Gastroesophageal sphincter (tissue), 4 donors: ENCODE results near the gene DRD4. TPM values are rescaled to one million over a fixed set of nuclear protein-coding genes. Genes with fewer than 3 reads are reported as not detected.
A peak's percentile ranks its signal among the peaks of the same experiment; 100 is the strongest.

Experiments
- ATAC-seq: fragments of 150-250 bp; one replicate; pipeline ENCODE4 v1.9.1; 2016; ENCODE audit warnings: mild to moderate bottlenecking, moderate library complexity
- H3K27ac ChIP-seq, 4 donors: fragments of 200-600 bp; sonication (generic) in 3 of 4; 1 replicate in 3 of 4; 2 replicates in 1 of 4; pipeline ENCODE4 v1.5.1; 2016 to 2019
- H3K27me3 ChIP-seq: fragments of 200-600 bp; sonication (generic); one replicate; pipeline ENCODE4 v1.5.1; 2019
- H3K36me3 ChIP-seq, 2 donors: fragments of 200-600 bp; sonication (generic); one replicate each; pipeline ENCODE4 v1.5.1; 2019; ENCODE audit warnings: control low read depth in 1 of 2
- H3K4me1 ChIP-seq, 3 donors: fragments of 200-600 bp; sonication (generic); 1 replicate in 2 of 3; 2 replicates in 1 of 3; pipeline ENCODE4 v1.5.1; 2016 to 2019; ENCODE audit warnings: control low read depth in 2 of 3
- H3K4me3 ChIP-seq, 2 donors: fragments of 200-600 bp; sonication (generic); one replicate each; pipeline ENCODE4 v1.5.1; 2019; ENCODE audit warnings: mild to moderate bottlenecking in 1 of 2, moderate library complexity in 1 of 2
- H3K9me3 ChIP-seq, 3 donors: fragments of 200-600 bp; sonication (generic); one replicate each; pipeline ENCODE4 v1.5.1; 2017 to 2019; ENCODE audit warnings: control low read depth in 2 of 3
- EP300 ChIP-seq: sonication (generic); formaldehyde crosslinking; IDR thresholded peaks from one replicate; pipeline ENCODE4 v1.6.1; 2017; ENCODE audit warnings: antibody characterized with exemption, mild to moderate bottlenecking
- POLR2A ChIP-seq, 2 donors: fragments of 450-650 bp; IDR thresholded peaks; one replicate each; pipeline ENCODE4 v1.6.1; 2017; ENCODE audit warnings: antibody characterized with exemption in 2 of 2, mild to moderate bottlenecking in 2 of 2, moderate library complexity in 1 of 2
- POLR2AphosphoS5 ChIP-seq: sonication (generic); formaldehyde crosslinking; IDR thresholded peaks from one replicate; pipeline ENCODE4 v1.6.1; 2017; ENCODE audit warnings: antibody characterized with exemption
- WGBS, 2 donors: methylation state at CpG; one replicate each; pipeline ENCODE4 v1.1.5; 2018; ENCODE audit warnings: low coverage in 1 of 2; 5-methylcytosine and 5-hydroxymethylcytosine counted together
- total RNA-seq, 4 donors: library from RNA; depleted of rRNA; stranded (reverse); fragments of >200 nt; gene quantifications; one replicate each; pipeline ENCODE4 v1.1.0, GENCODE V29; 2016
- TF ChIP-seq, protein P1 (sequence below), 4 experiments: fragments of 200-600 bp in 2 of 4; fragments of 450-650 bp in 2 of 4; sonication (generic) in 1 of 4; IDR thresholded peaks; one replicate each; pipeline ENCODE4 v1.5.1; 2017 to 2019; ENCODE audit warnings: antibody characterized with exemption in 4 of 4, mild to moderate bottlenecking in 2 of 4, moderate library complexity in 2 of 4

The DRD4 gene
- total RNA-seq, 4 donors from 2014 or later: 0.27 TPM; not detected in 3

GRCh38 chr11:615504-616319 lies 21.4 kb upstream of the DRD4 start, which contains the start of gene IRF7:
Gene IRF7, minus strand, starts transcription at chr11:615950. Its CDS starts 586 bp downstream, at chr11:615364.
- peaks cover 0 to 44% (median 28%) of the 10 kb centered on the region in 3 donors for H3K4me1 ChIP-seq
- peak; percentile 92 for ATAC-seq
- 28% methylated on average over 8 of the region's 66 CpGs; no CpG with 5 or more reads in 1 of the 2 donors for WGBS, 2 donors
- TF ChIP-seq EP300 (no peak), POLR2A (IDR thresholded peaks at IDR 0.05) (peak; percentile 60 to 71), POLR2AphosphoS5 (peak; percentile 68)
- TF ChIP-seq, protein P1, sequence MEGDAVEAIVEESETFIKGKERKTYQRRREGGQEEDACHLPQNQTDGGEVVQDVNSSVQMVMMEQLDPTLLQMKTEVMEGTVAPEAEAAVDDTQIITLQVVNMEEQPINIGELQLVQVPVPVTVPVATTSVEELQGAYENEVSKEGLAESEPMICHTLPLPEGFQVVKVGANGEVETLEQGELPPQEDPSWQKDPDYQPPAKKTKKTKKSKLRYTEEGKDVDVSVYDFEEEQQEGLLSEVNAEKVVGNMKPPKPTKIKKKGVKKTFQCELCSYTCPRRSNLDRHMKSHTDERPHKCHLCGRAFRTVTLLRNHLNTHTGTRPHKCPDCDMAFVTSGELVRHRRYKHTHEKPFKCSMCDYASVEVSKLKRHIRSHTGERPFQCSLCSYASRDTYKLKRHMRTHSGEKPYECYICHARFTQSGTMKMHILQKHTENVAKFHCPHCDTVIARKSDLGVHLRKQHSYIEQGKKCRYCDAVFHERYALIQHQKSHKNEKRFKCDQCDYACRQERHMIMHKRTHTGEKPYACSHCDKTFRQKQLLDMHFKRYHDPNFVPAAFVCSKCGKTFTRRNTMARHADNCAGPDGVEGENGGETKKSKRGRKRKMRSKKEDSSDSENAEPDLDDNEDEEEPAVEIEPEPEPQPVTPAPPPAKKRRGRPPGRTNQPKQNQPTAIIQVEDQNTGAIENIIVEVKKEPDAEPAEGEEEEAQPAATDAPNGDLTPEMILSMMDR (IDR thresholded peaks at IDR 0.05): no peak
- H3K9me3 ChIP-seq: no peaks in the 10 kb centered on the region
- peaks cover 0 to 64% of the 10 kb centered on the region in 2 donors for H3K36me3 ChIP-seq
- H3K27me3 ChIP-seq: no peaks in the 10 kb centered on the region
- peak within 1 kb of the TSS; percentile 44 to 75 for H3K4me3 ChIP-seq
- H3K27ac ChIP-seq: peak within 1 kb of the TSS; percentile 51 to 94 (median 90)

DNA sequence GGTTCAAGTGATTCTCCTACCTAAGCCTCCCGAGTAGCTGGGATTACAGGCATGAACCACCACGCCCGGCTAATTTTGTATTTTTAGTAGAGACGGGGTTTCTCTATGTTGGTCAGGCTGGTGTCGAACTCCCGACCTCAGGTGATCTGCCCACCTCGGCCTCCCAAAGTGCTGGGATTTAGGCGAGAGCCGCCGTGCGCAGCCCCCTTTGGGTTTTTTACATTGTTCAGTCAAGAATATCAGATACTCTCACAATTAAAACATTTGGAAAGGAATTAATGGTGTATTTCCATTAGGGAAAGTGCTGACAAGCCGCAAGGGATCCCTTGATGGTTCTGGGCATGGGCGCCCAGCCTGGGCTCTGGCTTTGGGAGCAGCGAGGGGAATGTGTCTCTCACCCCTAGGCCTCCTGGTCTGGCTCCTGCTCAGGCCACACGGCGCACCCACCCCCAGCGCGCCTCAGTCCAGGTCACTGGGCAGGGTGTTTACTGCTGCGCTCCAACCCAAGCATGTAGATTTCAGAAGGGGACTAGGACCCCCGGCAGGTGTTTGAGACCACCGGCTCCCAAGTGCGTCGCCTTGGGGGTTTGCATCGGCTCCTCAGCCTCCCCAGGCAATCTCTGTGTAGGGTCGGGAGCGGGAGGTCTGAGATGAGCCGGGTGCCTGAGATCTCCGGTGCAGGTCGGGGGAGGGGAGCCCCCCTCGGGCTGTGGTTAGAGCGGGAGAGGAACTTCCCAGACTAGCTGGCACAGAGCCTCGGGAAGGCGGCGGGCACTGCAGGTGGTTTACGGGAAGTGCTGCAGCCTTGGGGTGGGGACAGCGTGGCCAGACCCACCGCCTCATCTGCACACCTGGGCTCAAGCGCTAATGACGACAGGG lies 20.5 kb upstream of the DRD4 start:
- H3K36me3 ChIP-seq: peaks cover 0 to 57% of the 10 kb centered on the region in 2 donors
- no peak for ATAC-seq
- 69 to 80% methylated on average over 8 to 17 of the region's 39 CpGs for WGBS, 2 donors
- no peaks in the 10 kb centered on the region for H3K27me3 ChIP-seq
- H3K4me1 ChIP-seq: peaks cover 0 to 44% (median 28%) of the 10 kb centered on the region in 3 donors
- peak overlapping the region in 3 of 4 donors; percentile 87 to 94 (median 93) for H3K27ac ChIP-seq
- TF ChIP-seq, protein P1 (IDR thresholded peaks at IDR 0.05): no peak
- TF ChIP-seq POLR2A (IDR thresholded peaks at IDR 0.05) (no peak), POLR2AphosphoS5 (no peak)
- H3K4me3 ChIP-seq: peak overlapping the region in 1 of 2 donors; percentile 75
- H3K9me3 ChIP-seq: no peaks in the 10 kb centered on the region

DNA sequence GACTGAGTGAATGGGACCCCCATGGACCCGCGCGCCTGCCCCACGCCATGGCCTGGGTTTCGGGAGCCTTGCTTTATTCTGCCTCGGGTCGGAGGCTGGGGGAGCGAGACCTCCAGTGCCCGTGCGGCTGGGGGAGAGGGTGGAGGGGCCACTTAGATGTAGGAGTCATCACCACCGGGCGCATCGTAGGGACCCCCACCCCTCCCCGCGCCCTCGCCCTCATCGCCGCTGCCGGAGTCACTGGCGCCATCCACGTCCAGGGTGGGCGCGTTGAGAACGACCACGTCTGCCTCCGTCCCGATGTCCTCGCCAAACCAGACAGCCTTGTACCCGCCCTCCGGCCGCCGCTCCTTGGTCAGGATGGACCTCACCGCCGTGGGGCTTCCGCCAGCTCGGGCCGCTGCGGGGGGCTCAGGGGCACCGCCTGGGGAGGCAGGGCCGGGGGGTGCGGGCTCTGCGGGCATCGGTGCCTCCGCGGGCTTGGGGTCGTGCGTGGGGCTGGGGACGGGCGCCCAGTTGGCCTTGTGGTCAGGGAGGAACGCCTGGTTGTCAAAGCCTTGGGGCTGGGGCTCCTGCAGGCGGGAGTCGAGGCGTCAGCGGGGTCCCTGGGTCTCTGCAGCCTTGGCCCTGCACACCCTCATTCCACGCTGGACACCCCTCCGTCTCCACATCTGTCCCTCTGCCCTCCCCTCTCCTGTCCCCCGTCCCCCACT lies 19.7 kb upstream of the DRD4 start:
- ATAC-seq: no peak
- H3K27me3 ChIP-seq: no peaks in the 10 kb centered on the region
- H3K4me3 ChIP-seq: no peak overlapping the region
- no peak for TF ChIP-seq POLR2A (IDR thresholded peaks at IDR 0.05)
- TF ChIP-seq, protein P1 (IDR thresholded peaks at IDR 0.05): no peak
- TF ChIP-seq EP300: no peak
- no peak for TF ChIP-seq POLR2AphosphoS5
- H3K36me3 ChIP-seq: peaks cover 0 to 57% of the 10 kb centered on the region in 2 donors
- H3K4me1 ChIP-seq: peaks cover 0 to 43% (median 28%) of the 10 kb centered on the region in 3 donors
- H3K27ac ChIP-seq: no peak overlapping the region
- H3K9me3 ChIP-seq: no peaks in the 10 kb centered on the region
- WGBS, 2 donors: 88% methylated on average over 19 of the region's 57 CpGs; no CpG with 5 or more reads in 1 of the 2 donors

DNA sequence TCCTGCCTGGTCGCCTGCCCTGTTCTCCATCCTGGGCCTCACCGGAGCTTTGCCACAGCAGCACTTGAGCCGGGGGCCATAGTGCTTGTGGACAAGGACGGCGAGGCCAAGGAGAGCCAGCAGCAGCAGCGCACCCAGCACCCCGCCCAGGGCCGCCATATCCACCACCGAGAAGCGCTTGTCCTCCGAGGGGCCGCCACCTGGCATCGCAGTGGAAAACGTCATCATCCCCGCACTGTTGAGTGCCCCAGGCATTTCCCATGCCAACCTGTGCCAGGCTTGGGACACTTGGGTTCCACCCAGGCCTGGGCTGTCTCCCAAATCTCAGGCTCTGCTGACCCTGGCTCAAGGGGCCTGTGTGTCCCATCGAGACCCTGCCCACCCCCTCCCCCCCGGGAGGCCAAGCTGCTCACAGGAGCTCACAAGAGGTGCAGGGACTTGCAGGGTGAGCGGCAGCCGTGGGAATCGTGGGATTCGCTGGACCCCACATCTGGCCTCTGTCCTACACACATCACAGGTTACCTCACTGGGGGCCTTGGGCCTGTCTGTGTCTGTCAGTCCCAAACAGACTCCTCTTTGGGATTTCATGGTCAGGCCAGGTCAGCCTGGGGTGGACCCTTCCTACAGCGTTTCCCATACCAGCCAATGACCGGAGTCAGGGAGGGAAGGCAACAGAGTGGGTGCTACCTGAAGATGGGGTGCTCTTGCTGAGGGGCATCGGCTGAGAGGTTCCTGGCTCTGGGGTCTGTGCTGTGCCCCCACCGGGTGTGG lies 19.0 kb upstream of the DRD4 start:
- Histone ChIP-seq H3K36me3 (peaks cover 0 to 57% of the 10 kb centered on the region in 2 donors), H3K4me3 (no peak overlapping the region), H3K9me3 (no peaks in the 10 kb centered on the region), H3K27me3 (no peaks in the 10 kb centered on the region), H3K4me1 (peaks cover 0 to 35% (median 24%) of the 10 kb centered on the region in 3 donors), H3K27ac (no peak overlapping the region)
- ATAC-seq: no peak
- WGBS, 2 donors: 80% methylated on average over 1 of the region's 25 CpGs; no CpG with 5 or more reads in 1 of the 2 donors
- TF ChIP-seq POLR2AphosphoS5: no peak
- TF ChIP-seq POLR2A (IDR thresholded peaks at IDR 0.05): no peak
- TF ChIP-seq, protein P1 (IDR thresholded peaks at IDR 0.05): no peak
- no peak for TF ChIP-seq EP300
